HL-60 (cell line): ENCODE results near the gene TAF5L.

ENCODE experiments used
- DNase-seq, 2 experiments: peaks; one replicate each; pipeline ENCODE4 v3.0.0-alpha.2; 2010 to 2020; ENCODE audit warnings: low read depth in 1 of 2, low spot score in 1 of 2
- H3K27ac ChIP-seq: fragments of 250-450 bp; sonication (Bioruptor Pico); replicated peaks from 2 replicates; pipeline ENCODE4 v1.5.1; 2020; ENCODE audit warnings: mild to moderate bottlenecking, moderate library complexity
- H3K27me3 ChIP-seq: fragments of 250-450 bp; sonication (Bioruptor Pico); 2 replicates; pipeline ENCODE4 v1.5.1; 2021; ENCODE audit warnings: mild to moderate bottlenecking, moderate library complexity; ENCODE audit not compliant: insufficient read depth, poor library complexity, severe bottlenecking
- H3K4me3 ChIP-seq: replicated peaks from 2 replicates; pipeline ENCODE4 v1.5.1; 2011; ENCODE audit warnings: mild to moderate bottlenecking, control low read depth, low read length; ENCODE audit not compliant: insufficient read depth
- GABPA ChIP-seq: IDR thresholded peaks from 2 replicates; pipeline ENCODE4 v1.6.1; 2012; ENCODE audit warnings: low read depth
- POLR2AphosphoS5 ChIP-seq: IDR thresholded peaks from 2 replicates; pipeline ENCODE4 v1.6.1; 2012; ENCODE audit warnings: low read depth
- SPI1 ChIP-seq: IDR thresholded peaks from 2 replicates; pipeline ENCODE4 v1.6.1; 2012; ENCODE audit warnings: low read depth, mild to moderate bottlenecking, borderline replicate concordance
- TF ChIP-seq, protein P1 (sequence below): IDR thresholded peaks from one replicate; pipeline ENCODE4 v1.5.1; 2011; ENCODE audit warnings: low read length, control low read depth, inconsistent platforms; ENCODE audit not compliant: insufficient read depth
- TF ChIP-seq, protein P2 (sequence below): IDR thresholded peaks from 2 replicates; pipeline ENCODE4 v1.6.1; 2012; ENCODE audit warnings: low read depth; ENCODE audit not compliant: insufficient replicate concordance

The TAF5L gene

DNA sequence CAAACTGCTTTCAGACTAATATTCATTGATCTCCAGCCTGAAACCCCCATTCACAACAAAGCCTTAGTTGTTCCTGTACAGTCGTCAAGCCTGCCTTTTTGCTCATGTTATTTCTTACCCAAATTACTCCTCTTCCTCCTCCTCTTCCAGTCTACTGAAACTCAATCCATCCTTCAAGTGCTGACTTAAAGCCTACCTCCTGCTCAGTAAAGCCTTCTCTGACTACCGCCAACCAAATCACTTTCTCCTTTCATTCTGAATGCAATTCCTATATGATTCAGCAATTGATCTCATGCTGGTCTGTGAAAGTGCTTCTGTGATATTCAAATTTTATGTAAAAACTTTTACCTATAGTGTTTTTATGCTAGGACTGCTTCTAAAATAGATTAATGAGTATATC is 18.6 kb downstream of the TAF5L start:
- DNase-seq, result no peak
- H3K4me3 ChIP-seq, result no peak overlapping the region
- TF ChIP-seq GABPA, result no peak
- TF ChIP-seq, protein P1, sequence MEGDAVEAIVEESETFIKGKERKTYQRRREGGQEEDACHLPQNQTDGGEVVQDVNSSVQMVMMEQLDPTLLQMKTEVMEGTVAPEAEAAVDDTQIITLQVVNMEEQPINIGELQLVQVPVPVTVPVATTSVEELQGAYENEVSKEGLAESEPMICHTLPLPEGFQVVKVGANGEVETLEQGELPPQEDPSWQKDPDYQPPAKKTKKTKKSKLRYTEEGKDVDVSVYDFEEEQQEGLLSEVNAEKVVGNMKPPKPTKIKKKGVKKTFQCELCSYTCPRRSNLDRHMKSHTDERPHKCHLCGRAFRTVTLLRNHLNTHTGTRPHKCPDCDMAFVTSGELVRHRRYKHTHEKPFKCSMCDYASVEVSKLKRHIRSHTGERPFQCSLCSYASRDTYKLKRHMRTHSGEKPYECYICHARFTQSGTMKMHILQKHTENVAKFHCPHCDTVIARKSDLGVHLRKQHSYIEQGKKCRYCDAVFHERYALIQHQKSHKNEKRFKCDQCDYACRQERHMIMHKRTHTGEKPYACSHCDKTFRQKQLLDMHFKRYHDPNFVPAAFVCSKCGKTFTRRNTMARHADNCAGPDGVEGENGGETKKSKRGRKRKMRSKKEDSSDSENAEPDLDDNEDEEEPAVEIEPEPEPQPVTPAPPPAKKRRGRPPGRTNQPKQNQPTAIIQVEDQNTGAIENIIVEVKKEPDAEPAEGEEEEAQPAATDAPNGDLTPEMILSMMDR, result no peak
- TF ChIP-seq POLR2AphosphoS5, result no peak
- TF ChIP-seq, protein P2, sequence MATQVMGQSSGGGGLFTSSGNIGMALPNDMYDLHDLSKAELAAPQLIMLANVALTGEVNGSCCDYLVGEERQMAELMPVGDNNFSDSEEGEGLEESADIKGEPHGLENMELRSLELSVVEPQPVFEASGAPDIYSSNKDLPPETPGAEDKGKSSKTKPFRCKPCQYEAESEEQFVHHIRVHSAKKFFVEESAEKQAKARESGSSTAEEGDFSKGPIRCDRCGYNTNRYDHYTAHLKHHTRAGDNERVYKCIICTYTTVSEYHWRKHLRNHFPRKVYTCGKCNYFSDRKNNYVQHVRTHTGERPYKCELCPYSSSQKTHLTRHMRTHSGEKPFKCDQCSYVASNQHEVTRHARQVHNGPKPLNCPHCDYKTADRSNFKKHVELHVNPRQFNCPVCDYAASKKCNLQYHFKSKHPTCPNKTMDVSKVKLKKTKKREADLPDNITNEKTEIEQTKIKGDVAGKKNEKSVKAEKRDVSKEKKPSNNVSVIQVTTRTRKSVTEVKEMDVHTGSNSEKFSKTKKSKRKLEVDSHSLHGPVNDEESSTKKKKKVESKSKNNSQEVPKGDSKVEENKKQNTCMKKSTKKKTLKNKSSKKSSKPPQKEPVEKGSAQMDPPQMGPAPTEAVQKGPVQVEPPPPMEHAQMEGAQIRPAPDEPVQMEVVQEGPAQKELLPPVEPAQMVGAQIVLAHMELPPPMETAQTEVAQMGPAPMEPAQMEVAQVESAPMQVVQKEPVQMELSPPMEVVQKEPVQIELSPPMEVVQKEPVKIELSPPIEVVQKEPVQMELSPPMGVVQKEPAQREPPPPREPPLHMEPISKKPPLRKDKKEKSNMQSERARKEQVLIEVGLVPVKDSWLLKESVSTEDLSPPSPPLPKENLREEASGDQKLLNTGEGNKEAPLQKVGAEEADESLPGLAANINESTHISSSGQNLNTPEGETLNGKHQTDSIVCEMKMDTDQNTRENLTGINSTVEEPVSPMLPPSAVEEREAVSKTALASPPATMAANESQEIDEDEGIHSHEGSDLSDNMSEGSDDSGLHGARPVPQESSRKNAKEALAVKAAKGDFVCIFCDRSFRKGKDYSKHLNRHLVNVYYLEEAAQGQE, result no peak
- TF ChIP-seq SPI1, result no peak
- H3K27me3 ChIP-seq, result no peaks in the 10 kb centered on the region
- no peak overlapping the region for H3K27ac ChIP-seq

DNA sequence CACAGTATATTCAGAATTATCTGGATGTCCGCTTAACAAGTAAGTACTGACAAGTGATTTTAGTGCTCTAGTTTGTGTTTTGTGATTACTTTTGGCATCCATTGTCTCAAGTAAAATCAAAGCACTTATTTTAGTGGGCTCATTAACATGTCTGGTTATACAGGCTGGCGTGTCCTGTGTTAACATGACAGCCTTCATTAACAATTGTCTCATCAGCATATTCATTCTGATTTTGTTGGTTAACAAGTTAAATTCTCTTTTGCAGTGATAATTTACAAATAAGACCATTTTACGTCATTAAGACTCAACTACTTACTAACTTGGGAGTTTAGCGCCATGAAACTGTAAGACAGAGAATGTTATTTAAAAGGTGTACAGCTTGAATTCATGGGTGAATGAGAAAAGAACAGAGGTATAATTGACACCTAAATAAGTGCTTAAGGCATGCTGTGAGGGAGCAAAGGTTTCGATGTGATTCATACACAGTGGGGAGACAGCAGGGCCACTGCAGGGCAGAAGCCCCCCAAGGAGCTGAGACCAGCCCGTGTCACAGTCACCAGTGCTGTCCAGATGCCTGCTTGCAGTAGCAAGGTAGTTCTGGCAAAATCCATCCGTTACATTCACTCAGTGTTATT is 22.4 kb downstream of the TAF5L start:
- no peak for TF ChIP-seq SPI1
- TF ChIP-seq, protein P1, result no peak
- TF ChIP-seq, protein P2, result no peak
- TF ChIP-seq GABPA, result no peak
- TF ChIP-seq POLR2AphosphoS5, result no peak
- DNase-seq, result no peak

DNA sequence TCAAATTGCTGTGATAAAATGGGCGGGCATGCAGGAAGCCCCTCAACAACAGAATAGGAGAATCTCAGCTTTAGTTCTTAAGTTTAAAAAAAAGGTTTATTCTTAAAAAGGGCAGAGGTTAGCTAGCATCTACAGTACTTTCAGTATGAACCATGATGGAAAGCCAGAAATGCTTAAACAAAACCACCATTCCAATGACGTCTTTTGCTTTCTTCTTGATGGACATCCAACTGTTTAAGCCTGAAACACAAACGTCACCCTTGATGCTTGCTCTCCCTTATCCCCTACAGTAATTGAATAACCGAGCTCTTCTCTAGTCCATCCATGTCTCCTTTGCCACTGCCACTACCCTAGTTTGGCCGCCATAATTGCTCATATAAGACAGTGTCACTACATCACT is 25.7 kb downstream of the TAF5L start:
- TF ChIP-seq GABPA (no peak), POLR2AphosphoS5 (no peak)
- TF ChIP-seq, protein P2, result no peak
- TF ChIP-seq, protein P1, result no peak
- H3K27ac ChIP-seq, result no peak overlapping the region
- H3K4me3 ChIP-seq, result no peak overlapping the region
- DNase-seq, result no peak
- H3K27me3 ChIP-seq, result no peaks in the 10 kb centered on the region

More for the DNA sequence above, 22.4 kb downstream of the TAF5L start:
- no peak overlapping the region for H3K27ac ChIP-seq
- no peaks in the 10 kb centered on the region for H3K27me3 ChIP-seq
- H3K4me3 ChIP-seq, result no peak overlapping the region
